Caco-2 (cell line): Measurements from ENCODE around the gene NKAIN2. TPM values are rescaled to one million over a fixed set of nuclear protein-coding genes. Genes with fewer than 3 reads are reported as not detected.

Experiments
- BruUV-seq: library from RNA; stranded (reverse); fragments of 400-500 nt; replicated peaks from 2 replicates; lab custom pipeline; 2021; lab: Mats Ljungman, UMichigan
- CTCF ChIA-PET: fragments of 300-600 bp; sonication (Branson Sonifier 250); formaldehyde crosslinking; loops from one replicate; lab custom pipeline; 2022; ENCODE audit warnings: antibody characterized with exemption; lab: Charles Lee
- POLR2A ChIA-PET: fragments of 300-600 bp; sonication (Branson Sonifier 250); formaldehyde crosslinking; loops from one replicate; lab custom pipeline; 2022; ENCODE audit warnings: antibody characterized with exemption; lab: Charles Lee
- DNase-seq, 2 experiments: peaks; one replicate each; pipeline versions ENCODE4 v3.0.0 to v3.0.0-alpha.2; 2020 to 2022
- H3K27me3 ChIP-seq: replicated peaks from 2 replicates; pipeline ENCODE4 v1.6.0; 2011; ENCODE audit warnings: low read length; ENCODE audit not compliant: control insufficient read depth, insufficient read depth
- H3K36me3 ChIP-seq: 2 replicates; pipeline ENCODE4 v1.5.1; 2011; ENCODE audit warnings: low read length; ENCODE audit not compliant: control insufficient read depth, insufficient read depth
- H3K4me1 ChIP-seq: fragments of 250-450 bp; sonication (Bioruptor Pico); 2 replicates; pipeline ENCODE4 v1.5.1; 2020; ENCODE audit warnings: mild to moderate bottlenecking
- H3K4me3 ChIP-seq: 2 replicates; pipeline ENCODE4 v1.5.1; 2011; ENCODE audit warnings: low read depth, mild to moderate bottlenecking, control low read depth, low read length
- H3K9me3 ChIP-seq: fragments of 250-450 bp; sonication (Bioruptor Pico); 2 replicates; pipeline ENCODE4 v1.5.1; 2020; ENCODE audit warnings: mild to moderate bottlenecking, moderate library complexity
- H3K27ac Mint-ChIP-seq: one replicate; pipeline ENCODE4 v1.8.0; 2022; ENCODE audit warnings: mixed read lengths; ENCODE audit not compliant: unreplicated experiment
- H3K27me3 Mint-ChIP-seq: one replicate; pipeline ENCODE4 v1.8.0; 2022; ENCODE audit warnings: mixed read lengths; ENCODE audit not compliant: insufficient read depth, unreplicated experiment
- H3K36me3 Mint-ChIP-seq: one replicate; pipeline ENCODE4 v1.8.0; 2022; ENCODE audit warnings: mild to moderate bottlenecking, mixed read lengths; ENCODE audit not compliant: insufficient read depth, unreplicated experiment
- H3K4me1 Mint-ChIP-seq: one replicate; pipeline ENCODE4 v1.8.0; 2022; ENCODE audit warnings: low read depth, mixed read lengths; ENCODE audit not compliant: unreplicated experiment
- H3K4me3 Mint-ChIP-seq: one replicate; pipeline ENCODE4 v1.8.0; 2022; ENCODE audit warnings: mild to moderate bottlenecking, moderate library complexity, mixed read lengths; ENCODE audit not compliant: unreplicated experiment
- H3K9me3 Mint-ChIP-seq: one replicate; pipeline ENCODE4 v1.8.0; 2022; ENCODE audit warnings: mixed read lengths; ENCODE audit not compliant: unreplicated experiment
- intact Hi-C: fragments of 100-400 bp; cut with micrococcal nuclease; formaldehyde crosslinking; loops from one replicate; pipeline ENCODE4 v1.10.0; 2022; ENCODE audit not compliant: unreplicated experiment
- total RNA-seq: library from RNA; stranded (reverse); gene quantifications from 2 replicates; pipeline ENCODE4 v1.2.3, GENCODE V29; 2022
- TF ChIP-seq, protein P1 (sequence below), 2 experiments: fragments of 200-600 bp in 1 of 2; IDR thresholded peaks; 1 replicate in 1 of 2; 2 replicates in 1 of 2; pipeline versions ENCODE4 v1.5.1 to v1.8.0; 2011 to 2022; ENCODE audit warnings: antibody characterized with exemption in 1 of 2, control low read depth in 1 of 2, inconsistent platforms in 1 of 2, low read depth in 1 of 2, low read length in 1 of 2, mild to moderate bottlenecking in 1 of 2, moderate library complexity in 1 of 2; ENCODE audit not compliant: insufficient read depth in 1 of 2, severe bottlenecking in 1 of 2, unreplicated experiment in 1 of 2

The NKAIN2 gene
- total RNA-seq, 1 experiment from 2014 or later, result not detected

- intact Hi-C loops, result loop anchor here (1.0 kb wide), 2 partner anchors 159 to 164 kb away; no protein-coding TSS in a partner anchor
- no peaks in the 10 kb centered on the region for H3K36me3 ChIP-seq
- CTCF ChIA-PET, result interaction anchor here (0.8 to 1.4 kb wide), 2 partner anchors 71 to 164 kb away, joined by 3 to 15 read pairs; no protein-coding TSS in a partner anchor
- Mint-ChIP-seq H3K9me3 (no peaks in the 10 kb centered on the region), H3K27ac (no peak overlapping the region), H3K4me3 (no peak overlapping the region), H3K36me3 (no peaks in the 10 kb centered on the region), H3K4me1 (no peaks in the 10 kb centered on the region), H3K27me3 (peaks cover 2% of the 10 kb centered on the region)
- peaks cover 12% of the 10 kb centered on the region; the same call in 1 of the 2 replicates for H3K4me1 ChIP-seq
- DNase-seq, result peak in 1 of 2 experiments; percentile 45
- POLR2A ChIA-PET, result no interaction called here
- no peak overlapping the region for H3K4me3 ChIP-seq
- TF ChIP-seq, protein P1, sequence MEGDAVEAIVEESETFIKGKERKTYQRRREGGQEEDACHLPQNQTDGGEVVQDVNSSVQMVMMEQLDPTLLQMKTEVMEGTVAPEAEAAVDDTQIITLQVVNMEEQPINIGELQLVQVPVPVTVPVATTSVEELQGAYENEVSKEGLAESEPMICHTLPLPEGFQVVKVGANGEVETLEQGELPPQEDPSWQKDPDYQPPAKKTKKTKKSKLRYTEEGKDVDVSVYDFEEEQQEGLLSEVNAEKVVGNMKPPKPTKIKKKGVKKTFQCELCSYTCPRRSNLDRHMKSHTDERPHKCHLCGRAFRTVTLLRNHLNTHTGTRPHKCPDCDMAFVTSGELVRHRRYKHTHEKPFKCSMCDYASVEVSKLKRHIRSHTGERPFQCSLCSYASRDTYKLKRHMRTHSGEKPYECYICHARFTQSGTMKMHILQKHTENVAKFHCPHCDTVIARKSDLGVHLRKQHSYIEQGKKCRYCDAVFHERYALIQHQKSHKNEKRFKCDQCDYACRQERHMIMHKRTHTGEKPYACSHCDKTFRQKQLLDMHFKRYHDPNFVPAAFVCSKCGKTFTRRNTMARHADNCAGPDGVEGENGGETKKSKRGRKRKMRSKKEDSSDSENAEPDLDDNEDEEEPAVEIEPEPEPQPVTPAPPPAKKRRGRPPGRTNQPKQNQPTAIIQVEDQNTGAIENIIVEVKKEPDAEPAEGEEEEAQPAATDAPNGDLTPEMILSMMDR (IDR thresholded peaks at IDR 0.05; ENCODE audit: insufficient read depth in 1 of 2, low read depth in 1 of 2, low read length in 1 of 2, severe bottlenecking in 1 of 2, unreplicated experiment in 1 of 2), result peak; percentile 31 to 58
- no TSS peak for BruUV-seq
- no peaks in the 10 kb centered on the region for H3K9me3 ChIP-seq
- no peaks in the 10 kb centered on the region for H3K27me3 ChIP-seq
Measured at GRCh38 chr6:123965894-123966293, 162.2 kb downstream of the NKAIN2 start.

DNA sequence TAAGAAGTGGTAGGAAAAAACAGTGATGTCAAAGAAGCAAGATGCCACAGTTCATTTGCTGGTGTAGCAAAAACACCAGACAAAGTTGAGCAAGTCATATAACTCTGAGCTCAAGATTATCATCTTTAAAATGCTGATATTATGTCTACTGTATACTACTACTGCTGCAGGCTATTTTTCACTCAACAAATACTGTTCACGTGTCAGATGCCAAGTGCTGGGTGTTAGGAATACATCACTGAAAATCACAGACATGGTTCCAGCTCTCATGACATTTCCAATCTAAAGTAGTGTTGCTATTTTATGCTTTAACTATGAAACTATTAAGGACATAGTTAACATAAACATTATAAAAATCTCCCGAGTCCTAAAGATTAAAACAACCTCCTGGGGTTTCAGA, 163.0 kb downstream of the NKAIN2 start:
- no peak for DNase-seq
- H3K4me1 ChIP-seq, result peaks cover 12% of the 10 kb centered on the region; the same call in 1 of the 2 replicates
- POLR2A ChIA-PET, result no interaction called here
- no peaks in the 10 kb centered on the region for H3K36me3 ChIP-seq
- H3K27me3 ChIP-seq, result no peaks in the 10 kb centered on the region
- H3K4me3 ChIP-seq, result no peak overlapping the region
- intact Hi-C loops, result loop anchor here (1.0 kb wide), 2 partner anchors 159 to 164 kb away; no protein-coding TSS in a partner anchor
- H3K4me1 Mint-ChIP-seq, result no peaks in the 10 kb centered on the region
- H3K4me3 Mint-ChIP-seq, result no peak overlapping the region
- peaks cover 2% of the 10 kb centered on the region for H3K27me3 Mint-ChIP-seq
- no TSS peak for BruUV-seq
- no peaks in the 10 kb centered on the region for H3K36me3 Mint-ChIP-seq
- H3K9me3 ChIP-seq, result no peaks in the 10 kb centered on the region
- CTCF ChIA-PET, result interaction anchor here (0.8 to 1.4 kb wide), 2 partner anchors 70 to 164 kb away, joined by 3 to 15 read pairs; no protein-coding TSS in a partner anchor
- H3K27ac Mint-ChIP-seq, result no peak overlapping the region
- TF ChIP-seq, protein P1 (IDR thresholded peaks at IDR 0.05; ENCODE audit: insufficient read depth in 1 of 2, low read depth in 1 of 2, low read length in 1 of 2, severe bottlenecking in 1 of 2, unreplicated experiment in 1 of 2), result no peak
- no peaks in the 10 kb centered on the region for H3K9me3 Mint-ChIP-seq

GRCh38 chr6:123967905-123968304, 164.2 kb downstream of the NKAIN2 start:
- peaks cover 12% of the 10 kb centered on the region; the same call in 1 of the 2 replicates for H3K4me1 ChIP-seq
- no peaks in the 10 kb centered on the region for H3K27me3 ChIP-seq
- H3K9me3 ChIP-seq, result no peaks in the 10 kb centered on the region
- intact Hi-C loops, result no loop called here
- no peak overlapping the region for H3K4me3 ChIP-seq
- H3K4me1 Mint-ChIP-seq, result no peaks in the 10 kb centered on the region
- H3K9me3 Mint-ChIP-seq, result no peaks in the 10 kb centered on the region
- TF ChIP-seq, protein P1 (IDR thresholded peaks at IDR 0.05; ENCODE audit: insufficient read depth in 1 of 2, low read depth in 1 of 2, low read length in 1 of 2, severe bottlenecking in 1 of 2, unreplicated experiment in 1 of 2), result no peak
- ChIA-PET CTCF (no interaction called here), POLR2A (no interaction called here)
- H3K27ac Mint-ChIP-seq, result no peak overlapping the region
- DNase-seq, result no peak
- H3K4me3 Mint-ChIP-seq, result no peak overlapping the region
- no TSS peak for BruUV-seq
- H3K36me3 Mint-ChIP-seq, result no peaks in the 10 kb centered on the region
- peaks cover 2% of the 10 kb centered on the region for H3K27me3 Mint-ChIP-seq
- no peaks in the 10 kb centered on the region for H3K36me3 ChIP-seq
